Astrocyte (in vitro differentiated cells and primary cell): ENCODE results near the gene RASGRP1. TPM values are rescaled to one million over a fixed set of nuclear protein-coding genes. Genes with fewer than 3 reads are reported as not detected.

Experiments
- DNase-seq: peaks from one replicate; pipeline ENCODE4 v3.0.0-alpha.2; 2010; ENCODE audit warnings: low read depth
- FAIRE-seq: peaks from 2 replicates; lab custom pipeline; 2011; peaks lifted over from hg19 to GRCh38; lab: Jason Lieb, UNC
- H2AFZ ChIP-seq: 2 replicates; pipeline ENCODE4 v1.6.0; 2012; ENCODE audit warnings: low read depth, low read length, inconsistent platforms
- H3K27ac ChIP-seq: 2 replicates; pipeline ENCODE4 v1.5.1; 2011; ENCODE audit warnings: low read depth, low read length, inconsistent platforms
- H3K27me3 ChIP-seq: 2 replicates; pipeline ENCODE4 v1.6.0; 2011; ENCODE audit warnings: low read length, inconsistent platforms; ENCODE audit not compliant: insufficient read depth
- H3K36me3 ChIP-seq: 2 replicates; pipeline ENCODE4 v1.5.1; 2011; ENCODE audit warnings: low read length, inconsistent platforms; ENCODE audit not compliant: insufficient read depth
- H3K4me1 ChIP-seq: 2 replicates; pipeline ENCODE4 v1.5.1; 2011; ENCODE audit warnings: low read length, inconsistent platforms; ENCODE audit not compliant: insufficient read depth
- H3K4me2 ChIP-seq: 2 replicates; pipeline ENCODE4 v1.6.0; 2012; ENCODE audit warnings: low read length, inconsistent platforms
- H3K4me3 ChIP-seq: 2 replicates; pipeline ENCODE4 v1.5.1; 2011; ENCODE audit warnings: low read depth, mild to moderate bottlenecking, low read length, inconsistent platforms; ENCODE audit not compliant: insufficient read depth
- H3K79me2 ChIP-seq: 2 replicates; pipeline ENCODE4 v1.6.0; 2012; ENCODE audit warnings: mild to moderate bottlenecking, low read length, inconsistent platforms; ENCODE audit not compliant: insufficient read depth
- H3K9ac ChIP-seq: 2 replicates; pipeline ENCODE4 v1.6.0; 2012; ENCODE audit warnings: mild to moderate bottlenecking, low read length, inconsistent platforms
- H3K9me3 ChIP-seq: 2 replicates; pipeline ENCODE4 v1.5.1; 2012; ENCODE audit warnings: low read depth, mild to moderate bottlenecking, low read length, inconsistent platforms; ENCODE audit not compliant: insufficient read depth
- H4K20me1 ChIP-seq: 2 replicates; pipeline ENCODE4 v1.6.0; 2012; ENCODE audit warnings: low read length, inconsistent platforms; ENCODE audit not compliant: insufficient read depth
- H3K27ac Mint-ChIP-seq: one replicate; pipeline ENCODE4 v1.8.0; 2021; ENCODE audit warnings: mild to moderate bottlenecking, mixed read lengths; ENCODE audit not compliant: unreplicated experiment
- H3K27me3 Mint-ChIP-seq: one replicate; pipeline ENCODE4 v1.8.0; 2021; ENCODE audit warnings: low read depth, mixed read lengths; ENCODE audit not compliant: unreplicated experiment
- H3K36me3 Mint-ChIP-seq: one replicate; pipeline ENCODE4 v1.8.0; 2021; ENCODE audit warnings: low read depth, mixed read lengths; ENCODE audit not compliant: unreplicated experiment
- H3K4me1 Mint-ChIP-seq: one replicate; pipeline ENCODE4 v1.8.0; 2021; ENCODE audit warnings: low read depth, mixed read lengths; ENCODE audit not compliant: unreplicated experiment
- H3K4me3 Mint-ChIP-seq: one replicate; pipeline ENCODE4 v1.8.0; 2021; ENCODE audit warnings: mild to moderate bottlenecking, moderate library complexity, mixed read lengths; ENCODE audit not compliant: unreplicated experiment
- H3K9me3 Mint-ChIP-seq: one replicate; pipeline ENCODE4 v1.8.0; 2021; ENCODE audit warnings: mild to moderate bottlenecking, mixed read lengths; ENCODE audit not compliant: unreplicated experiment
- CTCF ChIP-seq: IDR thresholded peaks from 2 replicates; pipeline ENCODE4 v1.5.1; 2011; ENCODE audit warnings: low read depth, mild to moderate bottlenecking, inconsistent platforms, low read length, moderate library complexity; ENCODE audit not compliant: insufficient read depth
- EZH2 ChIP-seq: IDR thresholded peaks from 2 replicates; pipeline ENCODE4 v1.6.1; 2012; ENCODE audit warnings: mild to moderate bottlenecking, low read length, inconsistent platforms; ENCODE audit not compliant: insufficient read depth
- total RNA-seq: library from RNA; stranded (reverse); gene quantifications from 2 replicates; pipeline ENCODE4 v1.2.1, GENCODE V29; 2021

RASGRP1 gene
- total RNA-seq, 1 donor from 2014 or later: 1.4 TPM

GRCh38 chr15:38481113-38481512, 83.5 kb downstream of the RASGRP1 start:
- no peak overlapping the region for H3K4me3 ChIP-seq
- Mint-ChIP-seq H3K9me3 (no peaks in the 10 kb centered on the region), H3K27ac (no peak overlapping the region), H3K27me3 (no peaks in the 10 kb centered on the region), H3K4me1 (no peaks in the 10 kb centered on the region), H3K36me3 (no peaks in the 10 kb centered on the region), H3K4me3 (no peak overlapping the region)
- H3K27ac ChIP-seq: no peak overlapping the region
- no peak overlapping the region for H3K4me2 ChIP-seq
- FAIRE-seq (peak; percentile 5), DNase-seq (no peak)
- H3K79me2 ChIP-seq: no peaks in the 10 kb centered on the region
- no peaks in the 10 kb centered on the region for H3K27me3 ChIP-seq
- no peaks in the 10 kb centered on the region for H4K20me1 ChIP-seq
- H3K4me1 ChIP-seq: no peaks in the 10 kb centered on the region
- H3K36me3 ChIP-seq: peaks cover 3% of the 10 kb centered on the region
- no peak overlapping the region for H3K9ac ChIP-seq
- no peaks in the 10 kb centered on the region for H3K9me3 ChIP-seq
- H2AFZ ChIP-seq: no peak overlapping the region
- TF ChIP-seq EZH2 (no peak), CTCF (no peak)

GRCh38 chr15:38479756-38480155, 84.9 kb downstream of the RASGRP1 start:
- TF ChIP-seq EZH2: no peak
- no peak for TF ChIP-seq CTCF
- peaks cover 13% of the 10 kb centered on the region for H3K36me3 ChIP-seq
- DNase-seq (no peak), FAIRE-seq (no peak)
- H3K27ac ChIP-seq: no peak overlapping the region
- no peaks in the 10 kb centered on the region for H3K9me3 ChIP-seq
- H4K20me1 ChIP-seq: no peaks in the 10 kb centered on the region
- H3K4me3 ChIP-seq: no peak overlapping the region
- no peaks in the 10 kb centered on the region for H3K27me3 ChIP-seq
- H3K4me1 Mint-ChIP-seq: no peaks in the 10 kb centered on the region
- no peak overlapping the region for H3K4me2 ChIP-seq
- H3K79me2 ChIP-seq: no peaks in the 10 kb centered on the region
- no peak overlapping the region for H3K4me3 Mint-ChIP-seq
- no peak overlapping the region for H3K9ac ChIP-seq
- H3K9me3 Mint-ChIP-seq: no peaks in the 10 kb centered on the region
- H3K4me1 ChIP-seq: no peaks in the 10 kb centered on the region
- no peak overlapping the region for H3K27ac Mint-ChIP-seq
- H3K27me3 Mint-ChIP-seq: no peaks in the 10 kb centered on the region
- no peak overlapping the region for H2AFZ ChIP-seq
- H3K36me3 Mint-ChIP-seq: no peaks in the 10 kb centered on the region

- Mint-ChIP-seq H3K9me3 (no peaks in the 10 kb centered on the region), H3K36me3 (no peaks in the 10 kb centered on the region), H3K27ac (no peak overlapping the region), H3K4me1 (no peaks in the 10 kb centered on the region), H3K27me3 (no peaks in the 10 kb centered on the region), H3K4me3 (no peak overlapping the region)
- H3K9ac ChIP-seq: no peak overlapping the region
- no peak overlapping the region for H3K27ac ChIP-seq
- no peaks in the 10 kb centered on the region for H3K9me3 ChIP-seq
- H4K20me1 ChIP-seq: no peaks in the 10 kb centered on the region
- no peaks in the 10 kb centered on the region for H3K79me2 ChIP-seq
- H3K36me3 ChIP-seq: peaks cover 13% of the 10 kb centered on the region
- FAIRE-seq (no peak), DNase-seq (no peak)
- H3K4me3 ChIP-seq: no peak overlapping the region
- TF ChIP-seq CTCF (no peak), EZH2 (no peak)
- H3K4me2 ChIP-seq: no peak overlapping the region
- H2AFZ ChIP-seq: no peak overlapping the region
- H3K4me1 ChIP-seq: no peaks in the 10 kb centered on the region
- no peaks in the 10 kb centered on the region for H3K27me3 ChIP-seq
Observed at GRCh38 chr15:38479266-38479665, 85.3 kb downstream of the RASGRP1 start.
